Glutamatergic neuron (in vitro differentiated cells): ENCODE results near the gene ZNF100. TPM values are rescaled to one million over a fixed set of nuclear protein-coding genes. Genes with fewer than 3 reads are reported as not detected.

Source experiments
- total RNA-seq: library from RNA; stranded (reverse); fragmentation: NEBNext Ultra II Directional; extraction: Animal tissue kit (Norgen Biotek cat#: 25700); gene quantifications from one replicate; pipeline ENCODE4 v1.2.1, GENCODE V29; 2021; ENCODE audit not compliant: unreplicated experiment

ZNF100 gene
- total RNA-seq, 1 donor from 2014 or later = 29.0 TPM

Other genes with a start within 250 kb of the ZNF100 start
- gene ZNF43, start 68.6 kb upstream of the ZNF100 start, total RNA-seq = 55.1 TPM
- gene ZNF208, start 243.4 kb upstream of the ZNF100 start, total RNA-seq = not detected